SH-SY5Y (cell line): ENCODE results near the gene LTB4R2.

Source experiments
- GATA2 ChIP-seq: IDR thresholded peaks from 2 replicates; pipeline ENCODE4 v1.6.1; 2011; ENCODE audit warnings: mild to moderate bottlenecking, low read depth, low read length
- GATA3 ChIP-seq: IDR thresholded peaks from 2 replicates; pipeline ENCODE4 v1.6.1; 2011; ENCODE audit warnings: low read depth, mild to moderate bottlenecking, low read length, moderate library complexity

Gene LTB4R2

DNA sequence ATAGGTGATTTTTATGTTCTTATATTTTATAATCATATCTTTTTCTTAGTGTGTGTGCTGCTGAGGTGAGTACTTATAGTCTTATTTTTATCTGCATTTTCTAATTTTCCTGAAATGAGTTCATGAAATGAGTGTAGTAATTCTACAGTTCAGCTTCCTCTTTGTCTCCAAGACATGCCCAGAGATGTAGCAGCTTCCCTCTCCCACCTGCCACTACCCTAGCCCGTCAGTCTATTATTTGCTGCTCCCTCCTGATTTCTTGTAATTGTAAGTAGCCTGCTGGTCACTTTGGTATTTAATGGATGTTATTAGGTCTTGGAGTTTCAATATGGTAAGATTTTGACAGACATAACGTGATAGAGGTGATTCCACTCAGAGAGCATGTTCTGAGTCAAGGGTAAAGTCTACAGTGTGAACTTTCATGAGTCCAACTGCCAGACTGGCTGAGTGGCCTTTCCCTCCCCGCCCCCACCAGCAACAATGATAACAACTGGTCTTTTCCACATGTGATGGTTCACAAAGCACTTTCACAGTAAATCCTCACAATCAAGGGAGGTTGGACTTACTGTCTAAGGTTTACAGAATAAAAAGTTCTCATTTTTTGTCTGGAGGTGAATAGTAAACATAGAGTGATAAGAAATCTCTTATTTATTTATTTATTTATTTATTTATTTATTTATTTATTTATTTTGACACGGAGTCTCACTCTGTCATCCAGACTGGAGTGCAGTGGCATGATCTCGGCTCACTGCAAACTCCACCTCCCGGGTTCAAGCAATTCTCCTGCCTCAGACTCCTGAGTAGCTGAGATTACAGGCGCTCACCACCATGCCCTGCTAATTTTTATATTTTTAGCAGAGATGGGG, 34.1 kb downstream of the LTB4R2 start:
- TF ChIP-seq GATA2: no peak
- TF ChIP-seq GATA3: no peak

DNA sequence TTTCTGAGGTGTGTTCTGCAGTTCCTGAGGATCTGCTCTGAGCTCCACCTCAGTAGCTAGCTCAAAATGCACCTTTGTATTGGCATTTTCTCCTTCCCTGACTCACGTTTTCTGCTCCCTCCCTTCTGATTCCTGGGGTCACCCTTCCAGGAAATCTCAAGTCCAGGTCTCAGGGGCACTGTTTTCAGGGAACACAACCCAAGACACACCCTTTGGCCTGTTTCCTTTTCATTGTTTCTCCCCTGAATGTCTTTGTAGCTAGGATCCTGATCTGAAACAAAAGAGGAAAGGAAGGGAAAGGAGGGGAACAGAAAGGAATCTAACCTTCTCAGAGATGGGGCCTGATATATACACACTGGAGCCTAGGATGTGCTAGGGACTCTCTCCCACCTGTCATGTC, 37.2 kb downstream of the LTB4R2 start:
- TF ChIP-seq GATA2: no peak
- TF ChIP-seq GATA3: no peak

DNA sequence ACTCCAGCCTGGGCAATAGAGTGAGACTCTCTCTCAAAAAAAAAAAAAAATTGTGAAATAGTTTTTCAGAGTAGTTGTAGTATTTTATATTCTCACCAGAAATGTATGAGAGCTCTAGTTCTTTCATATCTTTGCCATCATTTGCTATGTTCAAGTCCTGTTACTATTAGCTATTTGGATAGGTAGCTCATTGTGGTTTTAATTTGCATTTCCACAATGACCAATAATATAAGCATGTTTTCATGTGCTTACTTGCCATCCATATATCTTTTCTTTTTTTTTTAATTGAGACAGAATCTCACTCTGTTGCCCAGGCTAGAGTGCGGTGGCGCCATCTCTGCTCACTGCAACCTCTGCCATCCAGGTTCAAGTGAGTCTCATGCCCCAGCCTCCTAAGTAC, 38.2 kb downstream of the LTB4R2 start:
- TF ChIP-seq GATA2 (no peak), GATA3 (no peak)

DNA sequence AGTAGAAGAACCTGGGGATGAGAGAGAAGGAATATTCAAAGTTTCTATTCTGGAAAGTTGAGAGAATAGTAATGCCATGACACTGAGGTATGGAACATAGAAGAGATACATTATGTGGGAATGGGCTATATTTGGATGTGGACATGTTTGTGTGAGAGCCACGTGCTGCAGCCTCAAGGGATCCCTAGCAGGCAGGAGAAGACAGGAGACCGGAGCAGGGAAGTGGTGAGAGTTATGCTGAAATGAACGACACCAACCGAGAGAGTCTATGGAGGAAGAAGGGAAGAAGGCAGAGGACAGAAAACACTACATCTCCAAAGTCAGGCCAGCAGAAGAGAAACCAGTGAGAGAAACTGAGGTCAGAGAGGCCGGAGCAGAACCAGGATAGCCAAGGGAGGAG, 39.8 kb downstream of the LTB4R2 start:
- no peak for TF ChIP-seq GATA2
- no peak for TF ChIP-seq GATA3

DNA sequence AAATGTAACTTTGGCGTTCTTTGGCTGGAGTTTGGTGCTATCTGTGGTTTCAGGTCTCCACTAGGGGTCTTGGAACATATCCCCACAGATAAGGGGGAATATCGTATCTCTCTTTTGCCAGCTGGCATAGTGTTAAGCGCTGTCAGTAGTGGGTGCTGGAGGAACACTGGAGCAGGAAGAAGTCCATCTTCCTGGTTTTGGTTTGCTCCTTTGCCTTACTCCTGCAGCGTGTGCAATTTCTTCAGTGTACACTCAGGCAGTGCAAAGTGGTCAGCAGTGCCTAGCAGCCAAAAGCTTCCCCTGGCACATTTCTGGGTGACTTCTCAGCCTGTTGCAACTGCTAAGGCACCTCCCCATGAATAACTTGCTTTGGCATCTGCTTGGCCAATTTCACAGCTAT, 41.6 kb downstream of the LTB4R2 start:
- TF ChIP-seq GATA2 (no peak), GATA3 (no peak)

DNA sequence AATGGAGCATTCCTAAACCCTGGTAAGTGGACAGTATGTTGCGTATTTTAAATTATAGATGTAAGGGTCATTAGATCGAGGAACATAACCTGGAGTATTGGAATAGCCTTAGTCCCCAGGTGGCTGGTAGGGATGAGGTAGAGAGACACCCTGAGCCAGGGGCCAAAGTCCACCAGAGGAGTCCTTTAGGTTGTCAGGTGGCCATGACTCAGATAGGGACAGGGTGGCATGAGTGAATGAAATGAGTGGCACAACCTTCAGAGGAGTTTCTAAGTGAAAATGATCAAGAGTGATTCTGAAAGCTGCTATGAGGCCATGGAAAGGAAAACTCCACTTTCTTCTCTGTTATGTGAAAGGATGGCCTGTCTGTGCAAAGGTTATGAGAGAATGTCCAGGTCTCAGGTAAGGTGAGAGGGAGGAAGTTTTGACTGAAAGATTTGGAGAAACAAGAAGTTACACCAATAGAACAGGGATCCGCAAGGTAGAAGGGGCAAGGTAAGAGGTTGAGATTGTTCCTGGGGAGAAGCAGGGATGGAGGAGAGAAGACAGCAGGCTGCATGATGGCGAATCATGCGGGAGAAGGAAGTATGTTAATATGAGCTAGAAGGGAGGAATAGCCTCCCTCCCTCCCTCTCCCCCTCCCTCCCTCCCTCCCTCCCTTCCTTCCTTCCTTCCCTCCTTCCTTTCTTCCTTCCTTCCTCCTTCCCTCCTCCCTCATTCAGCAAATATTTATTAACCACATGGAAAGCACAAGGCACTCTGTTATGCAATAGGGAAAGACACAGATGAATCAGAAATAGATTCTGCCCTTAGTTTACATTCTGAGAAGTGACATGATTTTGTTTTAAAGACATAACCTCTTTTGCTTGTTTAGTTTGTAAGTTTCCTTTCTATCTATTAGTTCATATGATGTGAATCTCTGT, 43.9 kb downstream of the LTB4R2 start:
- no peak for TF ChIP-seq GATA3
- TF ChIP-seq GATA2: no peak

DNA sequence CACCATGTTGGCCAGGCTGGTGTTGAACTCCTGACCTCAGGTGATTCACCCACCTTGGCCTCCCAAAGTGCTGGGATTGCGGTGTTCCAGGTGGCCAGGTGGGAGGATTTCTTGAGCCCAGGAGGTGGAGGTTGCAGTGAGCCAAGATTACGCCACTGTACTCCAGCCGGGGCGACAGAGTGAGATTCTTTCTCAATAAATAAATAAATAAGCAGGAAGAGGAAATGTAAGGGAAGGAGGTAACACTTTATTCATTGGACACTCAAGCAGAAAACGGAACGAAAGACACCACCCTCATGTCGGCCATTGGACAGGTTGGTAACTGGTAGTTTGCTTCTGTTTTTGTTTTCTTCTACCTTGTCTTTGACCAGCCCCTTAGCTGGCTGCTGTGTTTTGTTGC, 45.1 kb downstream of the LTB4R2 start:
- TF ChIP-seq GATA3: no peak
- no peak for TF ChIP-seq GATA2

DNA sequence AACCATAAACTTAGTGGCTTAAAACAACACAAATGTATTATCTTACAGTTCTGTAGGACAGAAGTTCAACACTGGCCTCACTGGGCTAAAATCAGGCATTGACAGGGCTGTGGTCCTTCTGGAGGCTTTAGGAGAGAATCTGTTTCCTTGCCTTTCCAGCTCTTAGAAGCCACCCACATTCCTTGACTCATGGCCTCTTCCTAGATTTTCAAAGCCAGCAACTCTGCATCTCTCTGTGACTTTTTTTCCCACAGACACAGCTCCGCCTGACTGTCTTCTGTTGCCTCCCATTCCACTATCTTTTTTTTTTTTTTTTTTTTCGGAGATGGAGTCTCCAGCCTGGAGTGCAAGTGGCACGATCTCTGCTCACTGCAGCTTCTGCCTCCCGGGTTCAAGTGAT, 46.3 kb downstream of the LTB4R2 start:
- no peak for TF ChIP-seq GATA2
- TF ChIP-seq GATA3: no peak

DNA sequence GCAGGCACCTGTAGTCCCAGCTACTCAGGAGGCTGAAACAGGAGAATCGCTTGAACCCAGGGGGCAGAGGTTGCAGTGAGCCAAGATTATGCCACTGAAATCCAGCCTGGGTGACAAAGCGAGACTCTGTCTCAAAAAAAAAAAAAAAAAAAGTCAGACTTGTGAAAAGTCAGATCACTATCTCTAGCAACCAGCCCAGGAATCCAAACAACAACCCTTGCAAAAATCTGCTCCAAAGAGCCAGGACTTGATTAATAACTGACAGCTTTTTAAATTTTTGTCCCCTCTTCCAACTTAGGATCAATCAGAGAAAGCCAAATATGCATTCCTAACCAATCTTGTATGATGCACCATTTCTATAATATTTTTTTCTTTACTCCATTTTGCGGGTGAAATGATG, 50.3 kb downstream of the LTB4R2 start:
- TF ChIP-seq GATA2 (no peak), GATA3 (no peak)

DNA sequence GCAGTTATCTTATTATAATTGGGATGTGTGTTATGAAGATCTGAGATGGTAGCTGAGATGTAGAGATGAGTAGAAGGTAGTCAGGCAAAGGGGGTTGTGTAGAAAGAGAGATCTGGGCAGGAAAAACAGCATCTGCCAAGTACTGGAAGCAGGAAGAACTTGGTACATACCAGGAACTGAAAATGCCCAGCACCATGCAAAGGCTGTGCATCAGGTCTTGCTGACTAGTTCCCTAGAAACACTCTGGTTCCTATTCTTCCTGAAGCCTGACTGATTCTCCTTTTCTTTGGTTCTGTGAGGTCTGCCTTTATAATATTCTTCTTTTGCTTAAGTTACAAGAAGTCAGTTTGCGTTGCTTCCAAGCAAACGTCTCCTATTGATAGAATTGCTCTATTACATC, 51.4 kb downstream of the LTB4R2 start:
- TF ChIP-seq GATA3 (no peak), GATA2 (no peak)
